HL-60 (cell line): ENCODE measurements around the gene TXNL4B.
A peak's percentile ranks its signal among the peaks of the same experiment; 100 is the strongest.

Experiments
- DNase-seq, 2 experiments: peaks; one replicate each; pipeline ENCODE4 v3.0.0-alpha.2; 2010 to 2020; ENCODE audit warnings: low read depth in 1 of 2, low spot score in 1 of 2
- H3K27ac ChIP-seq: fragments of 250-450 bp; sonication (Bioruptor Pico); replicated peaks from 2 replicates; pipeline ENCODE4 v1.5.1; 2020; ENCODE audit warnings: mild to moderate bottlenecking, moderate library complexity
- H3K27me3 ChIP-seq: fragments of 250-450 bp; sonication (Bioruptor Pico); 2 replicates; pipeline ENCODE4 v1.5.1; 2021; ENCODE audit warnings: mild to moderate bottlenecking, moderate library complexity; ENCODE audit not compliant: insufficient read depth, poor library complexity, severe bottlenecking
- H3K4me3 ChIP-seq: replicated peaks from 2 replicates; pipeline ENCODE4 v1.5.1; 2011; ENCODE audit warnings: mild to moderate bottlenecking, control low read depth, low read length; ENCODE audit not compliant: insufficient read depth
- CTCF ChIP-seq: IDR thresholded peaks from one replicate; pipeline ENCODE4 v1.5.1; 2011; ENCODE audit warnings: low read length, control low read depth, inconsistent platforms; ENCODE audit not compliant: insufficient read depth
- GABPA ChIP-seq: IDR thresholded peaks from 2 replicates; pipeline ENCODE4 v1.6.1; 2012; ENCODE audit warnings: low read depth
- POLR2AphosphoS5 ChIP-seq: IDR thresholded peaks from 2 replicates; pipeline ENCODE4 v1.6.1; 2012; ENCODE audit warnings: low read depth
- REST ChIP-seq: IDR thresholded peaks from 2 replicates; pipeline ENCODE4 v1.6.1; 2012; ENCODE audit warnings: low read depth; ENCODE audit not compliant: insufficient replicate concordance
- SPI1 ChIP-seq: IDR thresholded peaks from 2 replicates; pipeline ENCODE4 v1.6.1; 2012; ENCODE audit warnings: low read depth, mild to moderate bottlenecking, borderline replicate concordance

Gene TXNL4B

DNA sequence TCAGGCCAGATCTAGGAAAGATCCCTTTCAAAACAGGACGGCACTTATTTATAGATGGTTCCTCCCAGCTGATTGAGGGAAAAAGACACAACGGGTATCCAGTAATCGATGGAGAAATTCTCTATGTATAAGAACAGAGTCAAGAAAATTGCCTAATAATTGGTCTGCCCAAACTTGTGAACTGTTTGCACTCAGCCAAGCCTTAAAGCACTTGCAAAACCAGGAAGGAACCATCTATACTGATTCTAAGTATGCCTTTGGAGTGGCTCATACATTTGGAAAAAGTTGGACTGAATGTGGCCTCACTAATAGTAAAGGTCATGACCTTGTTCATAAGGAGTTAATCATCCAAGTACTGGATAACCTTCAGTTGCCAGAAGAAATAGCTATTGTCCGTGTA lies 24.5 kb downstream of the TXNL4B start:
- TF ChIP-seq REST: no peak
- TF ChIP-seq GABPA: no peak
- no peak for TF ChIP-seq POLR2AphosphoS5
- TF ChIP-seq SPI1: no peak
- TF ChIP-seq CTCF: no peak
- H3K27ac ChIP-seq: no peak overlapping the region
- no peaks in the 10 kb centered on the region for H3K27me3 ChIP-seq
- DNase-seq: no peak
- no peak overlapping the region for H3K4me3 ChIP-seq

GRCh38 chr16:72066747-72067146 lies 26.7 kb downstream of the TXNL4B start:
- no peak overlapping the region for H3K4me3 ChIP-seq
- H3K27ac ChIP-seq: no peak overlapping the region
- no peaks in the 10 kb centered on the region for H3K27me3 ChIP-seq
- DNase-seq: peak in 1 of 2 experiments; percentile 44
- no peak for TF ChIP-seq GABPA
- TF ChIP-seq SPI1: peak; percentile 6; the same call in 1 of the 2 replicates
- TF ChIP-seq CTCF: peak; percentile 14

GRCh38 chr16:72064361-72064894 lies 29.0 kb downstream of the TXNL4B start:
- no peak for TF ChIP-seq SPI1
- TF ChIP-seq POLR2AphosphoS5: no peak
- no peak for TF ChIP-seq GABPA
- TF ChIP-seq REST: no peak
- TF ChIP-seq CTCF: no peak
- Histone ChIP-seq H3K4me3 (no peak overlapping the region), H3K27me3 (no peaks in the 10 kb centered on the region), H3K27ac (no peak overlapping the region)
- DNase-seq: no peak

DNA sequence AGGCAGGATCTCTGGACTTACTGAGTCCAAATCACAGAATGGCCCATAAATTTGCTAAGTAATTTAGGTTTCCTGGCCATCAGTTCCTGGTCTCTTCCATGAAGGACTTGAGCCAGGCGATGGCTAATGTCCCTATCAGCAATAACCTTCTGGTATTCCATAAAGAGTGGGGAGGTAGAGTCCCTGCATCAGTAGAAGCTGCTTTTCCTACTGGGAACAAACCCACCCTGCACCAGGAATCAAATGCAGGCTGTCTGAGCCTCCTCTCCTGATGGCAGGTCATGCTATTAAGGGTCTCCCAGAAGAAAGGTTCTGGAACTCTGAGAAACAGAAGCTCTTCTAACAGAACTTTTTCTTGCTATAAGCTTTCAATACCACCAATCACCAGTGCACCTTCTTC lies 31.9 kb downstream of the TXNL4B start:
- Histone ChIP-seq H3K27me3 (no peaks in the 10 kb centered on the region), H3K4me3 (no peak overlapping the region), H3K27ac (no peak overlapping the region)
- no peak for DNase-seq
- TF ChIP-seq CTCF (no peak), POLR2AphosphoS5 (no peak), REST (no peak), SPI1 (no peak), GABPA (no peak)
